Measurements from ENCODE around the gene DLG5. TPM values are rescaled to one million over a fixed set of nuclear protein-coding genes. Genes with fewer than 3 reads are reported as not detected.

Gene DLG5
- total and polyA plus RNA-seq, 2 experiments from 2014 or later, result 4.4 to 27.9 TPM

DNA sequence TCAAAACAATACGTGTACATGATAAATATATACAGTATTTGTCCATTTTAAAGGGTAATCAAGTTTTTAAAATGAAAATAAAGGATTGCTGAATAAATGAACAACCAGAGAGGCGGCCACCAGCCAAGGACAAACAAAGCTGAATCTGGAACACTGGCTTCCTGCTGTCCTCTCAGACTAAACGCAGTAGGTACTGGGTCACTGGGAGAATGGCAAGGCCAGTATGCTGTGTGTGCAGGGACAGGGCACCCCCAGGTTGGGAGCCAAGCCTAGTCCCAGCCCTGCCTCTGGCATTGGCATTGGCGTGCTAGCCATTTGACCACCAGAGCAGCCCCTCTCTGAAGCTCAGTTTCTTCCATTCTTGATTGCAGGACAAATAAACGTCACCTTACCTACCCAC, 33.8 kb downstream of the DLG5 start:
- Histone ChIP-seq H3K4me2 (ENCODE audit: unreplicated experiment) (no peak overlapping the region), H2AFZ (no peak overlapping the region), H3K27me3 (replicated peaks; ENCODE audit: insufficient read depth) (no peaks in the 10 kb centered on the region), H3K4me3 (no peak overlapping the region), H3K4me1 (ENCODE audit: insufficient read depth) (peaks cover 10% of the 10 kb centered on the region), H3K27ac (no peak overlapping the region), H3K9me3 (ENCODE audit: low read depth) (no peaks in the 10 kb centered on the region), H3K9ac (no peak overlapping the region), H3F3A (ENCODE audit: insufficient read depth) (0 out of 2 replicates have a peak, but pooled peaks cover 5% of the 10 kb centered on the region), H3K36me3 (ENCODE audit: low read depth) (no peaks in the 10 kb centered on the region), H3K9me2 (ENCODE audit: insufficient read depth) (no peaks in the 10 kb centered on the region), H4K20me1 (ENCODE audit: insufficient read depth) (peaks cover 4% of the 10 kb centered on the region; the same call in 1 of the 2 replicates), H3K79me2 (ENCODE audit: insufficient read depth) (peaks cover 98% of the 10 kb centered on the region)
- TF ChIP-seq EZH2 (IDR thresholded peaks at IDR 0.05; ENCODE audit: insufficient read depth, poor library complexity, severe bottlenecking) (no peak), EZH2phosphoT487 (IDR thresholded peaks at IDR 0.05; ENCODE audit: insufficient read depth, low read depth) (no peak)
- 68% methylated on average over 5 of the region's 5 CpGs for WGBS, 2 experiments (ENCODE audit: low coverage in 1 of 2, low lambda C conversion rate in 2 of 2, missing lambda C conversion rate in 2 of 2)
- no peak for DNase-seq
- in situ Hi-C loops (cut with MboI), result no loop called here

DNA sequence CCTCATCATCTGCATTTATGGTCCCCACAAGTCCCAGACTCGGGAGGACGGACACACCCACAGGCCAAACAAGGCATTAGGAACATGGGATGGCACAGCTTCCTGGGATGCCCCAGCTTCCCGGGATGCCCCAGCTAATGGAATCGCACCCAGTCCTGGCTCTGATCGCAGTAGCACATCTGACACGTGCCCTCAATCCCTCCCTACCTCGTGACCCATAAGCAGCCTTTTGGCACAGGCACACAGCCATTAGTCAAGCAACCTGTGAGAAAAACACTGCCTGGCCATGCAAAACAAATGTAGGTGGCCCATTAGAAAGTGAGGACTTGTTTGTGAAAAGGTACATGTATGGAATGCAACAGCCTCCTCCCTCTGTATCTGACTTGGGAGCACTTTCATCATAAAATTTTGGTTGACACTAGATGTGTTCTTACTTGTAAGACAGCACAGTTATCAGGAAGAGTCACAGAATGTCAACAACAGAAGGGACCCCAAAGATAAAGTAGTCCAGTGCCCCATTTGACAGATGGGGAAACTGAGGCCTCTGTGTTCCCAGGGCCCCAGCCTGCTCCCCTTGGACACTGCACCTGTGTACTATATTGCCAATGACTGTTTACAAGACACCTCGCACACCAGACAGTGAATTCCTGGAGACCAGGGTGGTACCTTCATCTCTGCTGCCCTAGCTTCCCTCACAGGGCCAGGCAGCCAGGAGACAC, 34.4 kb downstream of the DLG5 start:
- H4K20me1 ChIP-seq (ENCODE audit: insufficient read depth), result no peaks in the 10 kb centered on the region; the same call in 1 of the 2 replicates
- H3K36me3 ChIP-seq (ENCODE audit: low read depth), result no peaks in the 10 kb centered on the region
- H3K4me3 ChIP-seq, result no peak overlapping the region
- H3K27me3 ChIP-seq (replicated peaks; ENCODE audit: insufficient read depth), result no peaks in the 10 kb centered on the region
- no peak for TF ChIP-seq EZH2 (IDR thresholded peaks at IDR 0.05; ENCODE audit: insufficient read depth, poor library complexity, severe bottlenecking)
- no peak for TF ChIP-seq EZH2phosphoT487 (IDR thresholded peaks at IDR 0.05; ENCODE audit: insufficient read depth, low read depth)
- peaks cover 98% of the 10 kb centered on the region for H3K79me2 ChIP-seq (ENCODE audit: insufficient read depth)
- no peak overlapping the region for H3K9ac ChIP-seq
- WGBS, 2 experiments (ENCODE audit: low coverage in 1 of 2, low lambda C conversion rate in 2 of 2, missing lambda C conversion rate in 2 of 2), result 57 to 70% methylated on average over 8 of the region's 8 CpGs
- no peak overlapping the region for H2AFZ ChIP-seq
- in situ Hi-C loops (cut with MboI), result no loop called here
- peaks cover 16% of the 10 kb centered on the region for H3K4me1 ChIP-seq (ENCODE audit: insufficient read depth)
- peaks cover 11% of the 10 kb centered on the region; the same call in 1 of the 2 replicates for H3F3A ChIP-seq (ENCODE audit: insufficient read depth)
- H3K9me2 ChIP-seq (ENCODE audit: insufficient read depth), result no peaks in the 10 kb centered on the region
- no peaks in the 10 kb centered on the region for H3K9me3 ChIP-seq (ENCODE audit: low read depth)
- no peak overlapping the region for H3K27ac ChIP-seq
- DNase-seq, result no peak
- no peak overlapping the region for H3K4me2 ChIP-seq (ENCODE audit: unreplicated experiment)

DNA sequence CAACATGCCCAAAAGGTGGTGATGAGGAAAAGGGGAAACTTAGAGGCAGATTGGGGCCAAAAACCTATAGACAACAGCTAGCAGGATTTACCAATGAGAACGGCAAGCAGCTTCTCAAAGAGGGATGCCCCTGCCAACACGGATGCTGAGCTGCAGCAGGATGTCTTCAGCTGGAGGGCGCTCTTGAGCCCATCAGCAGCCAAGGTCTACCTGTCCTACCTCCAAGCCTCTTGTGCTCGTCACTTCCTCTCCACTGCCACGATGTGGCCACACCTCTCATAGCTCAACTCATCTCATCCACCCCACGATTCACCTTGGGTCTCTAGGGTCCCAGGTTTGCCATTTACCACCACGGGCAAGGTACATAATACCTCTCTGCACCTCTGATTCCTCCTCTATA, 36.5 kb downstream of the DLG5 start:
- DNase-seq, result no peak
- in situ Hi-C loops (cut with MboI), result no loop called here
- no peak overlapping the region for H3K27ac ChIP-seq
- TF ChIP-seq EZH2 (IDR thresholded peaks at IDR 0.05; ENCODE audit: insufficient read depth, poor library complexity, severe bottlenecking), result no peak
- no peak for TF ChIP-seq EZH2phosphoT487 (IDR thresholded peaks at IDR 0.05; ENCODE audit: insufficient read depth, low read depth)
- H3K4me3 ChIP-seq, result no peak overlapping the region
- peaks cover 98% of the 10 kb centered on the region for H3K79me2 ChIP-seq (ENCODE audit: insufficient read depth)
- no peaks in the 10 kb centered on the region for H3K9me2 ChIP-seq (ENCODE audit: insufficient read depth)
- no peak overlapping the region for H2AFZ ChIP-seq
- no peak overlapping the region for H3K9ac ChIP-seq
- H3K9me3 ChIP-seq (ENCODE audit: low read depth), result no peaks in the 10 kb centered on the region
- no peaks in the 10 kb centered on the region for H3K27me3 ChIP-seq (replicated peaks; ENCODE audit: insufficient read depth)
- peaks cover 21% of the 10 kb centered on the region for H3K4me1 ChIP-seq (ENCODE audit: insufficient read depth)
- peaks cover 4% of the 10 kb centered on the region; the same call in 1 of the 2 replicates for H4K20me1 ChIP-seq (ENCODE audit: insufficient read depth)
- no peak overlapping the region for H3K4me2 ChIP-seq (ENCODE audit: unreplicated experiment)
- WGBS, 2 experiments (ENCODE audit: low coverage in 1 of 2, low lambda C conversion rate in 2 of 2, missing lambda C conversion rate in 2 of 2), result 80 to 84% methylated on average over 7 of the region's 7 CpGs
- peaks cover 21% of the 10 kb centered on the region for H3F3A ChIP-seq (ENCODE audit: insufficient read depth)
- H3K36me3 ChIP-seq (ENCODE audit: low read depth), result no peaks in the 10 kb centered on the region

DNA sequence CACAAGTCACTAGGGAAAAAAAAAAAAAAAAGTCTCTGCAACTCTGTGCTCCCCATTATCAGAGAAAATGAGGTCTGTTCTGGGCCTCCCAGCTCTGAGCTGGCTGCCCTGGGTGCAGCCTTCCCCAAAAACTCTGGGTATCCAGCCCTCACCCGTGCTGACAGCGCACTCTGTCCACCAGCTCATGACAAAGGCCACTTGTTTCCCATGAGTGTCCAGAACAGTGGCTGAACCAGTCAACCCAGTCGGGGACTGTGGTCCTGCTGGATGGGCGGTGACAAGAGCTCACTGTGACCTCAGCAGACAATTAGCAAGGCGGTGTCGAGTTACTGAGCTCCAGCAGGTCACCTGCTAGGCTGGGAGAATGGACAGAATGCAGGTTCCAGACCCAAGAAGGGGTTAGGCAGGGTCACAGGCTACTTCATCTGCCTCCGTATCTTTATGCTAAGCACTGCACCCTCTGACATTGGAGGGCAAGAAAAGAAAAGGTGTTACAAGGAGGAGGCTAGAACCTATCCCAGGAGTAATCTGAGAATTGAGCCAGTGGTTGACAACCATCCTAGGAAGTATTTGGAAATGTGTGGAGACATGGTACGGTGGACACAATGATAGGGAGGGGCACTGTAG, 37.2 kb downstream of the DLG5 start:
- H3K4me3 ChIP-seq, result no peak overlapping the region
- no peaks in the 10 kb centered on the region for H3K36me3 ChIP-seq (ENCODE audit: low read depth)
- in situ Hi-C loops (cut with MboI), result no loop called here
- no peak overlapping the region for H2AFZ ChIP-seq
- H3K9ac ChIP-seq, result no peak overlapping the region
- H3K9me3 ChIP-seq (ENCODE audit: low read depth), result no peaks in the 10 kb centered on the region
- H3K4me1 ChIP-seq (ENCODE audit: insufficient read depth), result peaks cover 21% of the 10 kb centered on the region
- H3K27me3 ChIP-seq (replicated peaks; ENCODE audit: insufficient read depth), result no peaks in the 10 kb centered on the region
- no peak for DNase-seq
- H3K79me2 ChIP-seq (ENCODE audit: insufficient read depth), result peaks cover 98% of the 10 kb centered on the region
- H4K20me1 ChIP-seq (ENCODE audit: insufficient read depth), result peaks cover 4% of the 10 kb centered on the region; the same call in 1 of the 2 replicates
- no peaks in the 10 kb centered on the region for H3K9me2 ChIP-seq (ENCODE audit: insufficient read depth)
- no peak overlapping the region for H3K27ac ChIP-seq
- H3F3A ChIP-seq (ENCODE audit: insufficient read depth), result peaks cover 21% of the 10 kb centered on the region
- WGBS, 2 experiments (ENCODE audit: low coverage in 1 of 2, low lambda C conversion rate in 2 of 2, missing lambda C conversion rate in 2 of 2), result 68% methylated on average over 8 of the region's 8 CpGs
- TF ChIP-seq EZH2phosphoT487 (IDR thresholded peaks at IDR 0.05; ENCODE audit: insufficient read depth, low read depth), result no peak
- no peak overlapping the region for H3K4me2 ChIP-seq (ENCODE audit: unreplicated experiment)
